HG03442 (cell line): Measurements from ENCODE around the gene SIN3A.
"Not testable (repeated sequence)": the region's sequence is repeated elsewhere in the genome, so short reads cannot be mapped to it uniquely, and the experiment has no call there.

Experiments used
- ATAC-seq: cut with Tn5 transposase; IDR thresholded peaks from one replicate; pipeline ENCODE4 v1.9.1; 2021; ENCODE audit warnings: mild to moderate bottlenecking, moderate library complexity; ENCODE audit not compliant: unreplicated experiment

Gene SIN3A

GRCh38 chr15:75358771-75359536 lies 92.5 kb downstream of the SIN3A start:
- no peak for ATAC-seq

- ATAC-seq: no peak
Measured at GRCh38 chr15:75357976-75358673, 93.4 kb downstream of the SIN3A start.

- ATAC-seq: no peak
Measured at GRCh38 chr15:75356517-75356916, 95.0 kb downstream of the SIN3A start.

GRCh38 chr15:75356006-75356405 lies 95.5 kb downstream of the SIN3A start:
- ATAC-seq: no peak

GRCh38 chr15:75355369-75355768 lies 96.1 kb downstream of the SIN3A start:
- ATAC-seq: no peak

- ATAC-seq: no peak
Measured at GRCh38 chr15:75354454-75354853, 97.0 kb downstream of the SIN3A start.

- ATAC-seq: no peak
Measured at GRCh38 chr15:75353604-75354003, 97.9 kb downstream of the SIN3A start.

GRCh38 chr15:75352186-75353080 lies 99.1 kb downstream of the SIN3A start:
- no peak for ATAC-seq

GRCh38 chr15:75350601-75351361 lies 100.7 kb downstream of the SIN3A start:
- no peak for ATAC-seq

- no peak for ATAC-seq
Measured at GRCh38 chr15:75349851-75350588, 101.5 kb downstream of the SIN3A start.

- ATAC-seq: not testable (repeated sequence)
Measured at GRCh38 chr15:75349351-75349669, 102.2 kb downstream of the SIN3A start.

GRCh38 chr15:75348562-75349350 lies 102.7 kb downstream of the SIN3A start:
- ATAC-seq: no peak

GRCh38 chr15:75348034-75348561 lies 103.4 kb downstream of the SIN3A start:
- ATAC-seq: no peak

- ATAC-seq: no peak
Measured at GRCh38 chr15:75347222-75348033, 104.1 kb downstream of the SIN3A start.

- no peak for ATAC-seq
Measured at GRCh38 chr15:75346796-75347221, 104.7 kb downstream of the SIN3A start, which contains the start of gene NEIL1. Gene NEIL1, plus strand, starts transcription at chr15:75347039. Its CDS starts 1,867 bp downstream, at chr15:75348906.

GRCh38 chr15:75343953-75344352 lies 107.5 kb downstream of the SIN3A start:
- not testable (repeated sequence) for ATAC-seq

- no peak for ATAC-seq
Measured at GRCh38 chr15:75342221-75342620, 109.3 kb downstream of the SIN3A start.
